Heart right ventricle (tissue), 16 donors: ENCODE measurements around the gene EREG. TPM values are rescaled to one million over a fixed set of nuclear protein-coding genes. Genes with fewer than 3 reads are reported as not detected.

Source experiments
- ATAC-seq, 8 donors: fragments of 200-7000 bp; cut with Tn5 transposase; one replicate each; pipeline ENCODE4 v1.9.1; 2020; ENCODE audit warnings: mild to moderate bottlenecking in 8 of 8, moderate library complexity in 8 of 8, moderate number of reproducible peaks in 1 of 8
- DNase-seq, 2 donors: peaks; one replicate each; pipeline ENCODE4 v3.0.0-alpha.2; 2020
- H3K27ac ChIP-seq, 10 donors: fragments of 200-600 bp; sonication (generic) in 2 of 10; one replicate each; pipeline versions ENCODE4 v1.5.0 to v1.8.0; 2020 to 2022; ENCODE audit warnings: mild to moderate bottlenecking in 3 of 10
- H3K27me3 ChIP-seq, 7 donors: fragments of 200-600 bp; one replicate each; pipeline ENCODE4 v1.8.0; 2021 to 2022; ENCODE audit warnings: mild to moderate bottlenecking in 2 of 7
- H3K36me3 ChIP-seq, 9 donors: fragments of 200-600 bp; sonication (generic) in 1 of 9; one replicate each; pipeline versions ENCODE4 v1.5.0 to v1.8.0; 2020 to 2022; ENCODE audit warnings: mild to moderate bottlenecking in 2 of 9
- H3K4me1 ChIP-seq, 9 donors: fragments of 200-600 bp; sonication (generic) in 1 of 9; one replicate each; pipeline versions ENCODE4 v1.5.0 to v1.8.0; 2020 to 2022; ENCODE audit warnings: mild to moderate bottlenecking in 4 of 9
- H3K4me3 ChIP-seq, 10 donors: fragments of 200-600 bp; sonication (generic) in 2 of 10; one replicate each; pipeline versions ENCODE4 v1.5.0 to v1.8.0; 2020 to 2022; ENCODE audit warnings: mild to moderate bottlenecking in 7 of 10, moderate library complexity in 2 of 10
- H3K9me3 ChIP-seq, 11 donors: fragments of 200-600 bp in 10 of 11; sonication (generic) in 2 of 11; one replicate each; pipeline versions ENCODE4 v1.5.0 to v1.8.0; 2013 to 2022; ENCODE audit warnings: mild to moderate bottlenecking in 2 of 11, control low read depth in 1 of 11, moderate library complexity in 1 of 11
- WGBS, 2 donors: extraction: QIAGEN DNeasy Blood & Tissue Kit; methylation state at CpG; one replicate each; pipeline ENCODE4 v1.1.7; 2013; ENCODE audit warnings: inconsistent platforms in 1 of 2; 5-methylcytosine and 5-hydroxymethylcytosine counted together
- intact Hi-C, 10 donors: fragments of 100-400 bp; cut with DNase I; formaldehyde crosslinking; loops; one replicate each; pipeline versions ENCODE4 v1.11.1 to v1.14.2; 2022
- polyA plus RNA-seq, 2 donors: library from polyadenylated mRNA; stranded (reverse); fragments of 200-250 nt; gene quantifications; one replicate each; pipeline ENCODE4 v1.2.3, GENCODE V29; 2013
- total RNA-seq, 10 donors: library from RNA; stranded (reverse); fragmentation: NEBNext Ultra II Directional in 3 of 10; extraction: Animal tissue kit (Norgen Biotek cat#: 25700) in 3 of 10; gene quantifications; one replicate each; pipeline versions ENCODE4 v1.2.1 to v1.2.4, GENCODE V29; 2021 to 2023
- TF ChIP-seq, protein P1 (sequence below), 9 donors: fragments of 200-600 bp; sonication (generic) in 2 of 9; IDR thresholded peaks; one replicate each; pipeline versions ENCODE4 v1.5.0 to v1.8.0; 2021 to 2022; ENCODE audit warnings: antibody characterized with exemption in 9 of 9, mild to moderate bottlenecking in 5 of 9, moderate library complexity in 1 of 9
- donor health status: Arrhythmogenic right ventricular cardiomyopathy.
- donor health status: ischemic (EF 13 %, LVEDD 7.1; RV severe dilation, severe dysfunction).
- donor health status: healthy with polysubstance abuse.
- donor health status: DM: no; HTN: yes; CAD: no.
- donor health status: DM: no; HTN: no; CAD: no.
- donor health status: ischemic (EF 25% LVEDD 6.9; RV normal size, moderate dysfunction).
- donor health status: ischemic (EF 25% LVEDD 5.7; RV mildly dilated, moderate dysfunction).
- donor health status: healthy.
- donor health status: DM: yes; HTN: yes; CAD: no.
- donor health status: Ischemic cardiomyopathy.
- donor health status: ischemic (EF 35%, LVEDD 5.7; RV mildly dilated, moderate dysfunction).
- donor health status: nonischemic (EF 11% LVEDD 7.7; RV severe dilation, severe dysfunction).
- donor health status: DM: yes; HTN: yes; CAD: no.
- donor health status: PGD.
- donor health status: ischemic (EF 29% LVEDD 5.4; RV normal size, mild dysfunction).
- donor health status: nonischemic (EF 23%, LVEDD 6.1; RV moderate dilation, normal function).

Gene EREG
- total and polyA plus RNA-seq, 12 donors = 0.06 to 4.0 (median 0.20) TPM; not detected in 2

DNA sequence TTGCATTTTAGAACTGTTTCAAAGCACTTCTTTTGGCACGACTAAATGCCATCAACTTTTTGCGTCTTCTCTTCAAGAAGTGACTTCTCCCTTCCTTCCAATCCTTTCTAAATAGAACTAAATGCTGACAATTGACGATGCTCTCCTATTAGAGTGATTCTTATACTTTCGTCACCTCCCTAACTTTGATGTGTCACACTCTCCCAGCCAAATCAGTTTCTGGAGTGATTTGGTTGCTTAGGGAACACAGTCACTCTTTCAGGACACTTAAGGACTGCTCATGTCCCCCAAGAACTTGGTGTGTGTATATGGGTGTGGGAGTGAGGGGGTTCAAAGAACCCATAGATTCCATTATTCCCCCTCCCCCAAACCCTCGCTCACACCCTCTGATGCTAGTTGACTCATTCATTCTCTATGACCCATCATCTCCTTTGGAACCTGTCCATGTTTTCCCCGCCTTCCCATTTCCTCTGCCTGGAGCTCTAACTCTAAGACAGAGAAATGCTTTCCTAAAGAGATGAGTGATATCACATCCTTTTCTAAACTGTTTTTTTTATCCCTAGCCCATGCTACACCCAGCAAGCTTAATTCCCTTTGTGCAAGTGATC lies 53.2 kb downstream of the EREG start:
- ATAC-seq = peak in 4 of 8 donors; percentile 33 to 48 (median 40)
- Histone ChIP-seq H3K27ac (no peak overlapping the region), H3K27me3 (no peaks in the 10 kb centered on the region), H3K9me3 (no peaks in the 10 kb centered on the region), H3K4me1 (peaks cover 0 to 10% (median 8%) of the 10 kb centered on the region in 9 donors), H3K4me3 (no peak overlapping the region), H3K36me3 (no peaks in the 10 kb centered on the region)
- DNase-seq = peak in 1 of 2 donors; percentile 21
- TF ChIP-seq, protein P1, sequence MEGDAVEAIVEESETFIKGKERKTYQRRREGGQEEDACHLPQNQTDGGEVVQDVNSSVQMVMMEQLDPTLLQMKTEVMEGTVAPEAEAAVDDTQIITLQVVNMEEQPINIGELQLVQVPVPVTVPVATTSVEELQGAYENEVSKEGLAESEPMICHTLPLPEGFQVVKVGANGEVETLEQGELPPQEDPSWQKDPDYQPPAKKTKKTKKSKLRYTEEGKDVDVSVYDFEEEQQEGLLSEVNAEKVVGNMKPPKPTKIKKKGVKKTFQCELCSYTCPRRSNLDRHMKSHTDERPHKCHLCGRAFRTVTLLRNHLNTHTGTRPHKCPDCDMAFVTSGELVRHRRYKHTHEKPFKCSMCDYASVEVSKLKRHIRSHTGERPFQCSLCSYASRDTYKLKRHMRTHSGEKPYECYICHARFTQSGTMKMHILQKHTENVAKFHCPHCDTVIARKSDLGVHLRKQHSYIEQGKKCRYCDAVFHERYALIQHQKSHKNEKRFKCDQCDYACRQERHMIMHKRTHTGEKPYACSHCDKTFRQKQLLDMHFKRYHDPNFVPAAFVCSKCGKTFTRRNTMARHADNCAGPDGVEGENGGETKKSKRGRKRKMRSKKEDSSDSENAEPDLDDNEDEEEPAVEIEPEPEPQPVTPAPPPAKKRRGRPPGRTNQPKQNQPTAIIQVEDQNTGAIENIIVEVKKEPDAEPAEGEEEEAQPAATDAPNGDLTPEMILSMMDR (IDR thresholded peaks at IDR 0.05) = no peak
- WGBS, 2 donors = 59 to 63% methylated on average over 6 of the region's 6 CpGs
- intact Hi-C loops = loop anchor here in 1 of 10 donors (2.0 kb wide), 1 partner anchor 45 kb away; no protein-coding TSS in a partner anchor

DNA sequence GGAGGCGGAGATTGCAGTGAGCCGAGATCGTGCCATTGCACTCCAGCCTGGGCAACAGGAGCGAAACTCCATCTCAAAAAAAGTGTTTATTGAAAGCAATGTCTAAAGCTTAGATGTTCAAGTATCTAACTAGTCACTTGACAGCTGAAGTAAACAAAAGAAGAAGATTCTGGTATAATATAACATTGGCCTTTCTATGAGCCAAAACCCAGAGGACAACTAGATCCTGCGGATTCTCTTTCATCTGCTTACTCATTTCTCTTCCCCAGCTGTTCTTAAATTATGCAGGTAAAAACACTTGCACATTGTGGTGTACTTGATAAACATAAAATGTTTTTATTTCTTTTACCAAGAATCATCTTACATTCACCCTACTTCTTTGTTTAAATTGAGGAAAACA lies 55.9 kb downstream of the EREG start:
- ATAC-seq (no peak), DNase-seq (no peak)
- Histone ChIP-seq H3K4me1 (peaks cover 0 to 18% (median 14%) of the 10 kb centered on the region in 9 donors), H3K4me3 (no peak overlapping the region), H3K9me3 (no peaks in the 10 kb centered on the region), H3K27ac (no peak overlapping the region), H3K36me3 (no peaks in the 10 kb centered on the region), H3K27me3 (no peaks in the 10 kb centered on the region)
- TF ChIP-seq, protein P1 (IDR thresholded peaks at IDR 0.05) = no peak
- WGBS, 2 donors = 92 to 97% methylated on average over 4 to 5 of the region's 5 CpGs
- intact Hi-C loops = no loop called here

DNA sequence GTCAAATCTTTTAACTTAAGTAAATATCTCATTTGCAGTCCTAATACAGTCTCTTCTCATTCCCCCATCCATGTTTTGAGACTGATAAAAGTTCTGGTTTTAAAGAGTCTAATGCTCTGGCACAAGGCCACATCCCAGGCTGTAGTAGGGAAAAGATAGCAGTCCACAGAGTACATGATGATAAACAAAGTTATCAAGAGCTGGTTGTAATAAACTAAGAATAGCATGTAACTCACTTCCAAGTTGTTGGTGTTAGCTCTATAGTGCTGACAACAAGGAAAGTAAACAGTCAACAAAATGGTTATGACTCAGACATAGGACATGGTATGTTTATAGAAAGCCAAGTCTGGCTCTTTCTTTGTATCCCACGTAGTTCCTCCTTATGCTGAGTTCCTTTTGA lies 58.2 kb downstream of the EREG start:
- TF ChIP-seq, protein P1 (IDR thresholded peaks at IDR 0.05) = no peak
- intact Hi-C loops = no loop called here
- H3K27me3 ChIP-seq = no peaks in the 10 kb centered on the region
- H3K9me3 ChIP-seq = no peaks in the 10 kb centered on the region
- DNase-seq (peak in 1 of 2 donors; percentile 68), ATAC-seq (peak; percentile 89 to 100 (median 97))
- H3K4me1 ChIP-seq = peaks cover 0 to 18% (median 14%) of the 10 kb centered on the region in 9 donors
- WGBS, 2 donors = 3 to 15% methylated on average over 1 of the region's 1 CpG
- no peaks in the 10 kb centered on the region for H3K36me3 ChIP-seq
- H3K4me3 ChIP-seq = no peak overlapping the region
- H3K27ac ChIP-seq = peak overlapping the region in 6 of 10 donors; percentile 36 to 72 (median 50)

DNA sequence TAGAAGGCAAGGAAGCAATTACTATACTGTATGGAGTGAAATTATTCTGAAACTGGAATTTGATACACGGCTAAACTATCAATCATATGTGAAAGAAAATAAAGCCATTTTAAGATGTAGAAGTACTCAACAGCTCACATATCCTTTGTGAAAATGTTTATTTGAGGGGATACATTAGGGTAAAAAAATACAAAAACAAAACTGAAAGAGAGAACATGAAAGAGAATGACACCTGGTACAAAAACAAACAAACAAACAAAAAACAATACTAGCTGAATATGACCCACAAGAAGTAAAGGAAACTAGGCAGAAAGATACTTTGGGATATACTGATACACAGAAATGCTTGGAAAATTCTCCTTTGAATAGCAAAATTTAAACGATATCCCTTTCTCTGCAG lies 59.2 kb downstream of the EREG start:
- Histone ChIP-seq H3K36me3 (no peaks in the 10 kb centered on the region), H3K4me3 (no peak overlapping the region), H3K27me3 (no peaks in the 10 kb centered on the region), H3K4me1 (peaks cover 0 to 18% (median 14%) of the 10 kb centered on the region in 9 donors), H3K27ac (peak overlapping the region in 1 of 10 donors; percentile 68), H3K9me3 (no peaks in the 10 kb centered on the region)
- no peak for DNase-seq
- TF ChIP-seq, protein P1 (IDR thresholded peaks at IDR 0.05) = no peak
- no peak for ATAC-seq
- intact Hi-C loops = no loop called here
- WGBS, 2 donors = 92 to 93% methylated on average over 2 of the region's 2 CpGs
